IMR-90 (cell line): ENCODE measurements around the gene PPP1R1C. TPM values are rescaled to one million over a fixed set of nuclear protein-coding genes. Genes with fewer than 3 reads are reported as not detected.

Experiments
- ATAC-seq: fragments of 200-7000 bp; cut with Tn5 transposase; 2 replicates; pipeline ENCODE4 v1.9.1; 2020; ENCODE audit warnings: low read depth, mild to moderate bottlenecking, moderate library complexity
- BruUV-seq: library from RNA; stranded (reverse); fragments of 400-500 nt; replicated peaks from 2 replicates; lab custom pipeline; 2021; lab: Mats Ljungman, UMichigan
- CTCF ChIA-PET: fragments of 300-600 bp; formaldehyde crosslinking; extraction: SDS; loops from one replicate; lab custom pipeline; 2021; ENCODE audit warnings: antibody characterized with exemption; lab: Yijun Ruan, JAX
- POLR2A ChIA-PET: fragments of 300-600 bp; sonication (Branson Sonifier 250); formaldehyde crosslinking; loops from one replicate; lab custom pipeline; 2022; ENCODE audit warnings: antibody characterized with exemption; ENCODE audit not compliant: unreplicated experiment; lab: Charles Lee
- DNase-seq: peaks from one replicate; pipeline ENCODE4 v3.0.0; 2013
- H2AFZ ChIP-seq: replicated peaks from 2 replicates; pipeline ENCODE3; 2013; ENCODE audit warnings: low read length, mild to moderate bottlenecking; ENCODE audit not compliant: poor library complexity
- H2AK5ac ChIP-seq: 2 replicates; pipeline ENCODE4 v1.6.1; 2013; ENCODE audit warnings: low read depth, low read length, inconsistent platforms
- H2AK9ac ChIP-seq: replicated peaks from 2 replicates; pipeline ENCODE3; 2013; ENCODE audit warnings: mild to moderate bottlenecking, low read depth, low read length, moderate library complexity; ENCODE audit not compliant: poor library complexity
- H2BK120ac ChIP-seq: 2 replicates; pipeline ENCODE4 v1.6.1; 2013; ENCODE audit warnings: low read depth, low read length, inconsistent platforms
- H2BK15ac ChIP-seq: 3 replicates; pipeline ENCODE4 v1.6.1; 2013; ENCODE audit warnings: low read depth, low read length, inconsistent platforms
- H2BK20ac ChIP-seq: 2 replicates; pipeline ENCODE4 v1.6.1; 2013; ENCODE audit warnings: low read depth, mild to moderate bottlenecking, inconsistent platforms, low read length, moderate library complexity
- H2BK5ac ChIP-seq: 2 replicates; pipeline ENCODE4 v1.6.1; 2013; ENCODE audit warnings: mild to moderate bottlenecking, low read depth, low read length, inconsistent platforms; ENCODE audit not compliant: poor library complexity, severe bottlenecking
- H3K14ac ChIP-seq: replicated peaks from 2 replicates; pipeline ENCODE4 v1.6.1; 2013; ENCODE audit warnings: low read depth, low read length, inconsistent platforms
- H3K18ac ChIP-seq: 2 replicates; pipeline ENCODE4 v1.6.1; 2013; ENCODE audit warnings: low read depth, low read length, control low read depth
- H3K23ac ChIP-seq: 2 replicates; pipeline ENCODE4 v1.6.1; 2013; ENCODE audit warnings: low read depth, low read length, inconsistent platforms
- H3K27ac ChIP-seq: 2 replicates; pipeline ENCODE4 v1.5.1; 2013; ENCODE audit warnings: mild to moderate bottlenecking, control low read depth, low read length; ENCODE audit not compliant: insufficient read depth
- H3K27me3 ChIP-seq: 2 replicates; pipeline ENCODE4 v1.6.1; 2013; ENCODE audit warnings: low read length; ENCODE audit not compliant: control insufficient read depth, insufficient read depth
- H3K36me3 ChIP-seq: 2 replicates; pipeline ENCODE4 v1.6.1; 2013; ENCODE audit warnings: low read length, mixed read lengths; ENCODE audit not compliant: control insufficient read depth, insufficient read depth
- H3K4ac ChIP-seq: 2 replicates; pipeline ENCODE4 v1.6.1; 2013; ENCODE audit warnings: low read depth, low read length, inconsistent platforms
- H3K4me1 ChIP-seq: 2 replicates; pipeline ENCODE4 v1.6.1; 2013; ENCODE audit warnings: low read length, mixed read lengths; ENCODE audit not compliant: control insufficient read depth, insufficient read depth
- H3K4me2 ChIP-seq: 2 replicates; pipeline ENCODE4 v1.6.1; 2013; ENCODE audit warnings: low read depth, mild to moderate bottlenecking, control low read depth, low read length, moderate library complexity
- H3K4me3 ChIP-seq: 2 replicates; pipeline ENCODE4 v1.5.1; 2013; ENCODE audit warnings: low read depth, mild to moderate bottlenecking, control low read depth, low read length, moderate library complexity; ENCODE audit not compliant: insufficient read depth
- H3K56ac ChIP-seq: 2 replicates; pipeline ENCODE4 v1.6.1; 2013; ENCODE audit warnings: low read length, inconsistent platforms; ENCODE audit not compliant: insufficient read depth; ENCODE audit errors: extremely low read depth
- H3K79me1 ChIP-seq, 2 experiments: 2 replicates each; pipeline ENCODE4 v1.6.1; 2013; ENCODE audit warnings: low read length in 2 of 2, inconsistent platforms in 1 of 2, low read depth in 1 of 2
- H3K9ac ChIP-seq: 2 replicates; pipeline ENCODE4 v1.6.1; 2013; ENCODE audit warnings: low read depth, low read length, control low read depth
- H3K9me1 ChIP-seq: 2 replicates; pipeline ENCODE4 v1.6.1; 2013; ENCODE audit warnings: low read length, inconsistent platforms; ENCODE audit not compliant: insufficient read depth
- H3K9me3 ChIP-seq: 2 replicates; pipeline ENCODE4 v1.6.1; 2013; ENCODE audit warnings: low read length; ENCODE audit not compliant: control insufficient read depth, insufficient read depth
- H4K20me1 ChIP-seq: 2 replicates; pipeline ENCODE4 v1.6.1; 2013; ENCODE audit warnings: low read length, inconsistent platforms; ENCODE audit not compliant: insufficient read depth
- H4K5ac ChIP-seq: 2 replicates; pipeline ENCODE4 v1.6.1; 2013; ENCODE audit warnings: mild to moderate bottlenecking, low read depth, low read length, control low read depth
- H4K8ac ChIP-seq, 2 experiments: 2 replicates each; pipeline ENCODE4 v1.6.1; 2013; ENCODE audit warnings: low read depth in 2 of 2, low read length in 2 of 2, control low read depth in 1 of 2, inconsistent platforms in 1 of 2
- H4K91ac ChIP-seq: 2 replicates; pipeline ENCODE4 v1.6.1; 2013; ENCODE audit warnings: low read depth, low read length, inconsistent platforms; ENCODE audit not compliant: insufficient read depth
- CHD1 ChIP-seq: IDR thresholded peaks from 2 replicates; pipeline ENCODE4 v1.6.1; 2012; ENCODE audit warnings: low read depth, low read length, improper control_type of control experiment
- RAD21 ChIP-seq: IDR thresholded peaks from 2 replicates; pipeline ENCODE4 v1.6.1; 2012; ENCODE audit warnings: low read length, improper control_type of control experiment
- RFX5 ChIP-seq: IDR thresholded peaks from 2 replicates; pipeline ENCODE4 v1.8.0; 2012; ENCODE audit warnings: low read depth, mild to moderate bottlenecking, low read length, moderate library complexity
- SMC3 ChIP-seq: fragments of 150-350 bp; IDR thresholded peaks from 2 replicates; pipeline ENCODE4 v1.6.1; 2016; ENCODE audit warnings: low read depth, mild to moderate bottlenecking, antibody characterized with exemption, low read length, moderate library complexity
- WGBS, 2 experiments: methylation state at CpG; one replicate each; pipeline versions ENCODE4 v1.1.5 to v1.1.7; 2013; ENCODE audit warnings: missing lambda C conversion rate in 2 of 2; ENCODE audit not compliant: insufficient read length in 1 of 2; ENCODE audit errors: extremely low coverage in 2 of 2; 5-methylcytosine and 5-hydroxymethylcytosine counted together
- dilution Hi-C: fragments of 300-500 bp; cut with HindIII; formaldehyde crosslinking; loops from one replicate; pipeline ENCODE4 v1.14.3; 2018; ENCODE audit warnings: low sequenced_read_pairs; ENCODE audit not compliant: unreplicated experiment
- in situ Hi-C: fragments of 300-500 bp; cut with MboI; formaldehyde crosslinking; loops from 3 replicates; pipeline ENCODE4 v1.14.3; 2019; ENCODE audit warnings: low sequenced_read_pairs, inconsistent platforms, mixed read lengths
- intact Hi-C: fragments of 100-400 bp; cut with micrococcal nuclease; formaldehyde crosslinking; loops from 2 replicates; pipeline ENCODE4 v1.10.0; 2022
- polyA plus RNA-seq, 3 experiments: library from polyadenylated mRNA; depleted of rRNA; stranded (reverse); fragments of >200 nt; gene quantifications; 2 replicates each; pipeline ENCODE4 v1.2.3, GENCODE V29; 2012; ENCODE audit warnings: low replicate concordance in 1 of 3
- total RNA-seq: library from RNA; depleted of rRNA; stranded (reverse); fragments of >200 nt; gene quantifications from 2 replicates; pipeline ENCODE4 v1.2.3, GENCODE V29; 2012
- TF ChIP-seq, protein P1 (sequence below): conservative IDR thresholded peaks from 2 replicates; pipeline ENCODE4 v1.5.1; 2012; ENCODE audit warnings: mild to moderate bottlenecking, low read depth, low read length, improper control_type of control experiment

The PPP1R1C gene
- total and polyA plus RNA-seq, 2 of the 4 experiments (the other 2 are of a cell fraction): 0.10 to 0.36 TPM

- H3K27ac ChIP-seq: peak overlapping the region; percentile 73
- H3K4me1 ChIP-seq: peaks cover 2% of the 10 kb centered on the region; the same call in 1 of the 2 replicates
- POLR2A ChIA-PET: no interaction called here
- peak overlapping the region; percentile 18; the same call in 1 of the 2 replicates for H3K4me2 ChIP-seq
- CTCF ChIA-PET: interaction anchor here (0.6 to 3.3 kb wide), 9 partner anchors 10 to 362 kb away, joined by 3 to 19 read pairs (median 4); no protein-coding TSS in a partner anchor
- peak overlapping the region; percentile 37; the same call in 1 of the 2 replicates for H4K91ac ChIP-seq
- H2AK9ac ChIP-seq: no peak overlapping the region
- H2BK5ac ChIP-seq: peak overlapping the region; percentile 47
- H2AK5ac ChIP-seq: no peak overlapping the region
- no peak overlapping the region for H3K4me3 ChIP-seq
- no peak overlapping the region for H2BK120ac ChIP-seq
- H3K79me1 ChIP-seq: no peaks in the 10 kb centered on the region
- no peaks in the 10 kb centered on the region for H3K27me3 ChIP-seq
- H3K4ac ChIP-seq: 0 out of 2 replicates have a peak overlapping the region, but pooled peaks have one; percentile 19
- intact Hi-C loops (loop anchor here (1.0 to 5.0 kb wide), 7 partner anchors 9 to 570 kb away; partner anchors contain the start of gene ITPRID2), in situ Hi-C loops (loop anchor here (5.0 to 10.0 kb wide), 2 partner anchors 173 to 340 kb away; no protein-coding TSS in a partner anchor), dilution Hi-C loops (no loop called here)
- no peaks in the 10 kb centered on the region for H3K9me3 ChIP-seq
- no peaks in the 10 kb centered on the region for H4K20me1 ChIP-seq
- ATAC-seq: peak; percentile 94
- H3K14ac ChIP-seq: 0 out of 2 replicates have a peak overlapping the region, but pooled peaks have one; percentile 25
- H2BK15ac ChIP-seq: 0 out of 3 replicates have a peak overlapping the region, but pooled peaks have one; percentile 40
- H4K5ac ChIP-seq: no peak overlapping the region
- H4K8ac ChIP-seq: peak overlapping the region in 1 of 2 experiments; percentile 44; a peak in 2 of 4 replicates
- no peak overlapping the region for H3K56ac ChIP-seq
- DNase-seq: peak; percentile 95
- peak overlapping the region; percentile 35 for H2AFZ ChIP-seq
- no peak overlapping the region for H3K23ac ChIP-seq
- TF ChIP-seq SMC3: peak; percentile 84
- no peak for TF ChIP-seq CHD1
- TF ChIP-seq RFX5: no peak
- peak; percentile 87 for TF ChIP-seq RAD21
- TF ChIP-seq, protein P1, sequence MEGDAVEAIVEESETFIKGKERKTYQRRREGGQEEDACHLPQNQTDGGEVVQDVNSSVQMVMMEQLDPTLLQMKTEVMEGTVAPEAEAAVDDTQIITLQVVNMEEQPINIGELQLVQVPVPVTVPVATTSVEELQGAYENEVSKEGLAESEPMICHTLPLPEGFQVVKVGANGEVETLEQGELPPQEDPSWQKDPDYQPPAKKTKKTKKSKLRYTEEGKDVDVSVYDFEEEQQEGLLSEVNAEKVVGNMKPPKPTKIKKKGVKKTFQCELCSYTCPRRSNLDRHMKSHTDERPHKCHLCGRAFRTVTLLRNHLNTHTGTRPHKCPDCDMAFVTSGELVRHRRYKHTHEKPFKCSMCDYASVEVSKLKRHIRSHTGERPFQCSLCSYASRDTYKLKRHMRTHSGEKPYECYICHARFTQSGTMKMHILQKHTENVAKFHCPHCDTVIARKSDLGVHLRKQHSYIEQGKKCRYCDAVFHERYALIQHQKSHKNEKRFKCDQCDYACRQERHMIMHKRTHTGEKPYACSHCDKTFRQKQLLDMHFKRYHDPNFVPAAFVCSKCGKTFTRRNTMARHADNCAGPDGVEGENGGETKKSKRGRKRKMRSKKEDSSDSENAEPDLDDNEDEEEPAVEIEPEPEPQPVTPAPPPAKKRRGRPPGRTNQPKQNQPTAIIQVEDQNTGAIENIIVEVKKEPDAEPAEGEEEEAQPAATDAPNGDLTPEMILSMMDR: peak; percentile 82
- peak overlapping the region; percentile 38; the same call in 1 of the 2 replicates for H2BK20ac ChIP-seq
- no peaks in the 10 kb centered on the region; the same call in 1 of the 2 replicates for H3K9me1 ChIP-seq
- peak overlapping the region; percentile 55; the same call in 1 of the 2 replicates for H3K9ac ChIP-seq
- WGBS, 2 experiments: 85% methylated on average over 4 of the region's 11 CpGs; no CpG with 5 or more reads in 1 of the 2 experiments
- no TSS peak for BruUV-seq
- no peak overlapping the region for H3K18ac ChIP-seq
- no peaks in the 10 kb centered on the region for H3K36me3 ChIP-seq
Measured at GRCh38 chr2:182077448-182078142, 91.9 kb downstream of the PPP1R1C start.
